Keratinocyte (primary cell): ENCODE data around the gene LSM14A. TPM values are rescaled to one million over a fixed set of nuclear protein-coding genes. Genes with fewer than 3 reads are reported as not detected.

ENCODE experiments used
- DNase-seq: peaks from one replicate; pipeline ENCODE4 v3.0.0-alpha.2; 2011; ENCODE audit warnings: low read depth, missing footprints, low spot score
- FAIRE-seq: peaks from 2 replicates; lab custom pipeline; 2011; peaks lifted over from hg19 to GRCh38; lab: Jason Lieb, UNC
- H2AFZ ChIP-seq: 2 replicates; pipeline ENCODE4 v1.6.0; 2012; ENCODE audit warnings: low read length, control low read depth, inconsistent platforms; ENCODE audit not compliant: control insufficient read depth
- H3K27ac ChIP-seq: 2 replicates; pipeline ENCODE4 v1.5.1; 2011; ENCODE audit warnings: low read length; ENCODE audit not compliant: control insufficient read depth, insufficient read depth
- H3K27me3 ChIP-seq: 3 replicates; pipeline ENCODE4 v1.6.0; 2011; ENCODE audit warnings: low read length; ENCODE audit not compliant: control insufficient read depth, insufficient read depth; ENCODE audit errors: extremely low read depth
- H3K36me3 ChIP-seq, 2 experiments: 2 replicates in 1 of 2; 3 replicates in 1 of 2; pipeline ENCODE4 v1.5.1; 2011; ENCODE audit warnings: low read length in 2 of 2, mild to moderate bottlenecking in 1 of 2; ENCODE audit not compliant: control insufficient read depth in 2 of 2, insufficient read depth in 2 of 2; ENCODE audit errors: extremely low read depth in 1 of 2
- H3K4me1 ChIP-seq: 3 replicates; pipeline ENCODE4 v1.5.1; 2011; ENCODE audit warnings: low read length; ENCODE audit not compliant: control insufficient read depth, insufficient read depth; ENCODE audit errors: extremely low read depth
- H3K4me2 ChIP-seq: 3 replicates; pipeline ENCODE4 v1.6.0; 2011; ENCODE audit warnings: low read depth, low read length; ENCODE audit not compliant: control insufficient read depth, insufficient read depth; ENCODE audit errors: extremely low read depth
- H3K4me3 ChIP-seq, 3 experiments: fragments of 200-600 bp in 1 of 3; sonication (generic) in 1 of 3; 2 replicates in 2 of 3; 3 replicates in 1 of 3; pipeline ENCODE4 v1.5.1; 2011 to 2016; ENCODE audit warnings: low read length in 3 of 3, mild to moderate bottlenecking in 3 of 3, control low read depth in 2 of 3, inconsistent platforms in 1 of 3, low read depth in 1 of 3, mixed read lengths in 1 of 3, mixed run types in 1 of 3, moderate library complexity in 1 of 3; ENCODE audit not compliant: control insufficient read depth in 2 of 3, insufficient read depth in 2 of 3; ENCODE audit errors: extremely low read depth in 1 of 3
- H3K79me2 ChIP-seq: 2 replicates; pipeline ENCODE4 v1.6.0; 2012; ENCODE audit warnings: low read length; ENCODE audit not compliant: control insufficient read depth, insufficient read depth
- H3K9ac ChIP-seq: 3 replicates; pipeline ENCODE4 v1.6.0; 2011; ENCODE audit warnings: low read length; ENCODE audit not compliant: control insufficient read depth, insufficient read depth; ENCODE audit errors: extremely low read depth
- H3K9me1 ChIP-seq: 3 replicates; pipeline ENCODE4 v1.6.0; 2011; ENCODE audit warnings: low read length; ENCODE audit not compliant: control insufficient read depth, insufficient read depth; ENCODE audit errors: extremely low read depth
- H3K9me3 ChIP-seq: 2 replicates; pipeline ENCODE4 v1.5.1; 2012; ENCODE audit warnings: low read depth, low read length; ENCODE audit not compliant: control insufficient read depth
- H4K20me1 ChIP-seq: 3 replicates; pipeline ENCODE4 v1.6.0; 2011; ENCODE audit warnings: low read length; ENCODE audit not compliant: control insufficient read depth, insufficient read depth; ENCODE audit errors: extremely low read depth
- CTCF ChIP-seq, 3 experiments: IDR thresholded peaks in 1 of 3; conservative IDR thresholded peaks in 1 of 3; optimal IDR thresholded peaks in 1 of 3; 2 replicates in 2 of 3; 3 replicates in 1 of 3; pipeline versions ENCODE3 to v1.5.1; 2011; ENCODE audit warnings: low read length in 3 of 3, mild to moderate bottlenecking in 3 of 3, moderate library complexity in 2 of 3, control low read depth in 1 of 3, inconsistent platforms in 1 of 3; ENCODE audit not compliant: insufficient read depth in 2 of 3; ENCODE audit errors: extremely low read depth in 1 of 3
- EZH2 ChIP-seq: IDR thresholded peaks from one replicate; pipeline ENCODE4 v1.6.1; 2012; ENCODE audit warnings: inconsistent platforms, mild to moderate bottlenecking, low read length, moderate library complexity
- dilution Hi-C: fragments of 300-500 bp; cut with MboI; formaldehyde crosslinking; loops from one replicate; pipeline ENCODE4 v1.7.0; 2020; ENCODE audit warnings: low sequenced_read_pairs; ENCODE audit not compliant: extremely low pct_ligation_motif_present
- polyA plus RNA-seq, 5 experiments: library from polyadenylated mRNA; depleted of rRNA in 3 of 5; stranded (reverse) in 3 of 5; stranded (forward) in 1 of 5; unstranded in 1 of 5; fragments of >200 nt; gene quantifications; 1 replicate in 1 of 5; 2 replicates in 3 of 5; 3 replicates in 1 of 5; pipeline versions ENCODE4 v1.2.1 to v1.2.3, GENCODE V29; 2011 to 2012; ENCODE audit warnings: missing spikeins in 2 of 5, low read depth in 1 of 5, low replicate concordance in 1 of 5

Gene LSM14A
- polyA plus RNA-seq, 1 donor (not counting 4 experiments of a cell fraction or from before 2014, with no cell fraction given) = 103 TPM

DNA sequence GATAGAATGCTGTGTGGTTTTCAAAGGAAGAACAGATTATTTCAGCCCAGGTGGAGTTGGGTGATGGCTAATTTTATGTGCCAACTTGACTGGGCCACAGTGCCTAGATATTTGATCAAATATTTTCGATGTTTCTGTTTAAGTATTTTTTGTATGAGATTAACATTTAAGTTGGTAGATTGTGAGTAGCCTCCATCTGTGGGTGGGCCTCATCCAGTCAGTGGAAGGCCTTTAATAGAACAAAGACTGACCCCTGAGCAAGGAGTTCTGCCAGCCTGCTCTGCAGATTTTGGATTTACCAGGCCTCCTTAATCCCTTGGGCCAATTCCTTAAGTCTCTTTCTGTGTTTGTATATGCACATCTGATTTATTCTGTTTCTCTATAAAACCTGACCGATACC, 13.9 kb downstream of the LSM14A start:
- DNase-seq (no peak), FAIRE-seq (no peak)
- Histone ChIP-seq H3K36me3 (peaks cover 0 to 2% of the 10 kb centered on the region in 2 experiments), H3K27ac (no peak overlapping the region), H3K79me2 (peaks cover 99% of the 10 kb centered on the region), H3K27me3 (no peaks in the 10 kb centered on the region), H4K20me1 (peaks cover 31% of the 10 kb centered on the region), H3K4me2 (no peak overlapping the region), H3K4me3 (no peak overlapping the region), H3K9ac (no peak overlapping the region), H3K4me1 (peaks cover 5% of the 10 kb centered on the region), H3K9me3 (no peaks in the 10 kb centered on the region), H3K9me1 (no peaks in the 10 kb centered on the region), H2AFZ (no peak overlapping the region)
- TF ChIP-seq EZH2 = no peak
- no peak for TF ChIP-seq CTCF (optimal IDR thresholded peaks at IDR 0.05 in 1 of 3, IDR thresholded peaks at IDR 0.05 in 1 of 3, conservative IDR thresholded peaks at IDR 0.05 in 1 of 3; ENCODE audit: extremely low read depth in 1 of 3, insufficient read depth in 2 of 3, low read length in 3 of 3)
- dilution Hi-C loops = no loop called here

- no peak overlapping the region for H3K27ac ChIP-seq
- TF ChIP-seq EZH2 = no peak
- TF ChIP-seq CTCF (optimal IDR thresholded peaks at IDR 0.05 in 1 of 3, IDR thresholded peaks at IDR 0.05 in 1 of 3, conservative IDR thresholded peaks at IDR 0.05 in 1 of 3; ENCODE audit: extremely low read depth in 1 of 3, insufficient read depth in 2 of 3, low read length in 3 of 3) = no peak
- H3K4me3 ChIP-seq = no peak overlapping the region
- H3K36me3 ChIP-seq = no peaks in the 10 kb centered on the region
- FAIRE-seq (no peak), DNase-seq (no peak)
- no peaks in the 10 kb centered on the region for H3K9me3 ChIP-seq
- H3K9ac ChIP-seq = no peak overlapping the region
- H4K20me1 ChIP-seq = peaks cover 30% of the 10 kb centered on the region
- dilution Hi-C loops = no loop called here
- H3K9me1 ChIP-seq = no peaks in the 10 kb centered on the region
- no peak overlapping the region for H2AFZ ChIP-seq
- H3K4me2 ChIP-seq = no peak overlapping the region
- H3K79me2 ChIP-seq = peaks cover 99% of the 10 kb centered on the region
- H3K4me1 ChIP-seq = no peaks in the 10 kb centered on the region
- H3K27me3 ChIP-seq = no peaks in the 10 kb centered on the region
These were observed 14.7 kb downstream of the LSM14A start for GRCh38 chr19:34187011-34187410.
